Dermis microvascular lymphatic vessel endothelial cell (primary cell): ENCODE data around the gene GPR68. TPM values are rescaled to one million over a fixed set of nuclear protein-coding genes. Genes with fewer than 3 reads are reported as not detected.
"Not testable (repeated sequence)": the region's sequence is repeated elsewhere in the genome, so short reads cannot be mapped to it uniquely, and the experiment has no call there.

Experiments used
- DNase-seq, 2 donors: peaks; one replicate each; pipeline versions ENCODE4 v3.0.0 to v3.0.0-alpha.2; 2010; ENCODE audit warnings: low read depth in 2 of 2
- total RNA-seq: library from RNA; depleted of rRNA; stranded (reverse); fragments of >200 nt; gene quantifications from 2 replicates; pipeline ENCODE4 v1.2.1, GENCODE V29; 2014

The GPR68 gene
- total RNA-seq, 1 donor from 2014 or later, result 0.90 TPM

DNA sequence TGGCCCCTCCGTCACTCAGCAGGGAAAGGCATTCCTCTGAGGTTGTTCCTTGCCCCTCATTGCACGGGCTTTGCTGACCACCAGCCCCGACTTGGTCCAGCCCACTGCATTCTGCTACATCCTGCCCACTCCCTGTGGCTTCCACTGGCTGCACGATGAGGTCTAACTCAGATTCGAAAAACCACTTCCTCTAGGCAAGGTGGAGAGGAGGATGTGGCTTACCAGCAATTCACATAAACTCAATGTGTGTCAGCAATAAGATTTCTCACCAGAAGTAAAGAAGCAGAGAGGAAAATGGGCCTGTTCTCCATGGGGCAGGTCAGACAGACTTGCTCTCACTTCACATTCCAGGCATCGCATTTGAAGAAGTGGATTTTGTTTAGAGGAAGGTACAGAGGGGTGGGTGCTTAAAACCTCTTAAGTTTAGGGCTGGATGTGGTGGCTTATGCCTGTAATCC is 14.7 kb downstream of the GPR68 start:
- no peak for DNase-seq

DNA sequence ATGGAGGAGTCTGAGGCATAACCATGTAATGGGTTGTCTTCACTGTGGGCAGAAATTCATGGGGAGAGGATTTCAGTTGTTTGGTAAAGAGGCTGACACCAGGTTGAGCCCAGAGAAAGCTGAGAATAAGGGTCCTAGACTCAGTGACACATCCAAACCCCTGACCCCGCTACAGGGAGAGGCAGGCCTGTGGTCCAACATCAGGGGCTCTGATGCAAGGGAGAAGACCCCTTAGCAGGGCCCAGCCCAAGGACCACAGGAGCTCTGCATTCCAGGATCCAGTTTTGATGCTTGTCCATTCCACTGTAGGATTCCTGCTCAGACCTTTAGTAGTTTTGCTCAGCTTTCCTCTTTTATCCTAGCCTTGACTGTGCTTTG is 15.5 kb downstream of the GPR68 start:
- DNase-seq, result no peak

DNA sequence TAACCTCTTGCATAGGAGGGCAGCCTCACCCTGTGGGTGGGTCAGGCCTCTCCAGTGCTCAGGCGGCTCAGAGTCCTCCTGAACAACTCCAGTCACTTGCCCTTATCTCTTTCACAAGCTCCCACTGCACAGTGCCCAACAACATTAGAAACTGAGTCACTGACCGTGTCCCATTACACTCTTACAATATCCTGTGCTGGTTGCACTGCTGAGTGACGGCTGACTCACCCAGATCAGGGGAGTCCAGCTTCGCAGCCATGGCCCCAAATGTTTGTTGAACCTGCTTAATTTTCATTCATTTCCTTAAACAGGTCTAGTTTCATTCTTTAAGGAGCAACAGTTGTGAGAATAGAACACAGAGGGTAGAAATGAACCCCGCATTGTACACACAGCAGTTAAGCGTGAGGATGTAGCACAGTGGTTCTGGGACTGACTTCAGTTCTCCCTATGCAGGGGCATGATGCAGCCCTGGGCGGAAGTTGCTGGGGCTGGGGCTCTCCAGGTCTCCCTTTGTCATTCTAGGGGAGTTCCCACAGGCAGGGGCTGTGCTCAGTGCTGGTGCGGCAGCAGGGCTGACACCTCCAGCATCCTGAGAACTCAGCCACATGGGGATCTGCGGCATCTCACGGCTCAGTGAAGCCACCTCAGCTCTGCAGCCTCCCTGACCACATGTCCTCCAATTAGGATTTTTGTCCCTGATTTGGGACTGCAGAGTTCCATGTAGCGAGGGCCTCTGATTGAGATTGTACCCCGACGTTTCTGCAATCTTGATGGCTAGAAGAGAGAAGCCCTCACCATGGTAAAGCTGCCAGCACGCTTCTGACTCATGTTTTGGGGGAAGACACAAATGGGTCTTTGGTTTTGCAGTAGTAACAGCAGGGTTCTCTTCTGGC is 16.1 kb downstream of the GPR68 start:
- peak in 1 of 2 donors; percentile 89 for DNase-seq

DNA sequence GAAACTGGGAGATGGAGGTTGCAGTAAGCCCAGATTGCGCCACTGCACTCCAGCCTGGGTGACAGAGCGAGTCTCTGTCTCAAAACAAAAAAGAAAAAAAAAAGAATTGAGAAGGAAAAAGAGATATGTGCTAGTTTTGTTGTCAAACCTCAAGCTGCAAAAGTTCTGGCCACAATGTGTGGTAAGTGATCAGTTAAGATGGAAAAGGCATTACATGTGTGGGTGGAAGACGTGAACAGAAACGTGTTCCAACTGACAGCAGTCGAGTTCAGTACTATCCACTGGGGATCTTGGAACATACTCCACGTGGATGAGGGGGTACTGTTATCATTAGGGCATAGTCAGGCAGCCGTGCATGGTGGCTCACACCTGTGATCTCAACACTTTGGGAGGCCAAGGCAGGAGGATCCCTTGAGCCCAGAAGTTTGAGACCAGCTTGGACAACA is 17.3 kb downstream of the GPR68 start:
- DNase-seq, result no peak

DNA sequence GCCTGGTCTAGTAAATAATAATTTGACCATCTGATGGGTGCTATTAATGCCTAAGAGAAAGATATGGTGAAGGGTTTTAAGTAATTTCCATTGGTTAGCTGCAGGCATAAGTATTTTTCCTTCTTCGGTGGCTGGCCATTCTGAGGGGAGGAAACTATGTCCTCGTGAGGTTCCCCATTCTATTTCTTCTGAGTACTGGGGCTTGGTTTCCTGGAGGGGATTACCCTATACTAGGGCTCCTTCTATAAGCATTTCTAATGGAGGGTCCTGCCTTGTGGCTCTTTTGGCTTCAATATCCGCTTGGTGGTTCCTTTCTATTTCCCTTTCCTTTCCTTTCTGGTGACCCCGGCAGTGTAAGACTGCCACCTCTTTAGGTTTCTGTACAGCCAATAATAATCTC is 18.1 kb downstream of the GPR68 start:
- DNase-seq, result not testable (repeated sequence)

DNA sequence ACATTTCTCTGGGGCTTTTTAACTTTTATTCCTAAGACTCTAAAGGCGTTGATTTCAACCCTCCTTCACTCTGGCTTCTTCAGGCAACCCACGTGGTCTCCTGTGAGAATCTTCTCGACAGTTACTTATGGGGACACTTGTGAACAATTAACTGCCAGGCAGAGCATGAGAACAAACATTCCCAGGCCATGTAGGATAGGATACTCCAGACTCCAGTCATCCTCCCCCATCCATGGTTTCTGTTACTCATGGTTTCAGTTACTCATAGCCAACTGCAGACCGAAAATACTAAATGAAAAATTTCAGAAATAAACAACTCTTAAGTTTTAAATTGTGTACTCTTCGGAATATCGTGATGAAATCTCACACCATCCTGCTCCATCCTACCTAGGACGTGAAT is 19.5 kb downstream of the GPR68 start:
- DNase-seq, result no peak

DNA sequence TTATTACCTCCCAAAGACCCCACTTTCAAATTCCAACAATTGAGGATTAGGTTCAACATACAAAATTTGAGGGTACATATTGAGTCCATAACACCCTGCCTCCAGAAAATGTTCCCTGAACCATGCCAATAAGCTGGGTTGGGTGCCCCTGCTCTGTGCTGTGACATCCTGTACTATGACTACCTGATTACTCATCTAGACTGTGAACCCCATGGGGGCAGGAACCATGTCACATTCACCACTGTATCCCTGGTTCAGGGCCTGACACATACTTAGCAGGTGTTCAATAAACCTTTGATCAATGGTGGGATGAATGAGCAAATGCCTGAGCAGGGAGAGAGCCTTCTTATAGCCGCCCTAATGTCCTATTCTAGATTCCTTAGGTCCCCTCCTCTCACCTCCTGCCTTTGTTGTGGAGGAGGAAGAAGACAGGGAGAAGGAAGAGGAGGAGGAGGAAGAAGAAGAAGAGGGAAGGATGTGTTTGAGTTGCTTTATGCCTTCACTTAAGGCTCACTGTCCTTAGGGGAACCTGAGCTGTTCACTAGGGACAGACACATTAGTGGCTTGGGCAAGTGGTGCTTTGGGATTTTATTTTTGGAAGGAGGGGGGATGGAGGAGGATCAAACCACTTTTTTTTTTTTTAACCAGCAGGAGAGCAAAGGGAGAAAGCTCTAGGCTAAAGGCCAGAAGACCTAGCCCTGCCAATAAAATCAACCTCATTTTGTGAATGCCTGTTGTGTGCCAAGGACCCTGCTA is 21.3 kb downstream of the GPR68 start:
- DNase-seq, result peak in 1 of 2 donors; percentile 24

DNA sequence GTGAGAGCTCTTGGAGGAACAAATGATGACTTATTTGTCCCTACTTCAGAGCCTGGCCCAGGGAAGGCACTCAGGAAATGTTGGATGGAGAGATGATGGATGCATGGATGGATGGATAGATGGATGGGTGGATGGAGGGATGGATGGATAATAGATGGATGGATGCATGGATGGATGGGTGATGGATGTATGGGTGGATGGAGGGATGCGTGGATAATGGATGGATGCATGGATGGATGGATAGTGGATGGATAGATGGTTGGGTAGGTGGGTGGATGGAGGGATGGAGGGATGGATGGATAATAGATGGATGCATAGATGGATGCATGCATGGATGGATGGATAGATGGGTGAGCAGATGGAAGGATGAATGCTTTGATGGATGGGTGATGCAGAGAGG is 23.2 kb downstream of the GPR68 start:
- DNase-seq, result no peak

DNA sequence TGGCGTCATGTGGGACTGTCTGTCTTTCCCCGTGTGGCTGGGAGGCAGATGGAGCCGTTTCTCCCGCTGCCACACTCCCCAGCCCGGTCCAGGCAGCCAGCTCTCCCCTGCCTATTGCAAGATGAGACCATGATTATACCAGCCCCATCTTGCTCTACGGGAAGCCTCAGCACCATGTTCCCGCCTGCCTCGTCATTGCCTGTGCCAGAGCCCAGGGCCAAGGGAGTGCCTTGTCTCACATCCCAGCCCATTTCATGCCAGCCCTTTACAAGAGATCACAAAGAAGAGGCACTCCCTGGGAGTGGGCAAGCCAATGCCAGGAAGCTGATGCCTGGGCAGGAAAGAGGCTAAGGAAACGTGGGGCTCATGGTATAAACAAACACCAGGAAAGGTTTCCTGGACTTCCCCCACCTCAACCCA is 23.9 kb downstream of the GPR68 start:
- peak in 1 of 2 donors; percentile 48 for DNase-seq

DNA sequence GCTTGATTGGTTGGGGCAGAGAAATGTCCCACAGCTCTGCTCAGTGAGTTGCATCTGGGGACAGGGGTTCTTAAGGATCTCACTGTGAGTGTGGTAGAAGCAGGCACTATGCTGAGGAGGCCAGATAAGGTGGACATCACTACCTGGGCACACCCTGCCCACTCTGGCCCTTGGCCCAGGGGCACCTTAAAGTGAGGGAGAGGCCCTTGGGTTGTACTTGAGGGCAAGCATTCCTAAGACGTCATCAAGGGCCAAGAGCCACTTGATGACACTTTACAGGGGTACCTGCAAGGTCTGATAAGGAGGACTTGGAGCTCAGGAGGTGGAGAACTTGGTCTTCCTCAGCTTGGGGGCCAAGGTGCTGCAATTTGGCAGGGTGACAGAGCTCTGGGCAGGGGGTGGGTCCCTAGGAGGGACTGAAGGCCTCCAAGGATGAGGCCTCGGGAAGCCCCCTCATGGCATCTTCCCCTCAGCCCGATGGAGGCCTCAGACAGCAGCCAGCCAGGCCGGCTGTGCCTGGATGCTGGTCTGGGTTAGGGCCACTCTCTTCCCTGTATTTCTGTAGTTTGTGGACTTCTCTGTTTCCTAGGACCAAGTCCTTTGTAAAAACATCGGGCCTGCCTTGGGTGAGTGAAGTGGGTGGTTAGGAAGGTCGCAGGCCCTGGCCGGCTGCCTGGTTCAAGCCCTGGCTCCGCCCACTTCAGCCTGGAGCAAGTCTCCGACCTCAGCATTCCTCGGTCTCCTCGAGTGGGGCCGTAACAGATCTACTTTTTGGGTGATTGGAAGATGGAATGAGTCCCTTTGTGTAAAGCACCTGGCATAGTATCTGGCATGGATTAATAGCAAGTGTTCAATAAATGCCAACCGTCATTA is 24.8 kb downstream of the GPR68 start:
- DNase-seq, result no peak

DNA sequence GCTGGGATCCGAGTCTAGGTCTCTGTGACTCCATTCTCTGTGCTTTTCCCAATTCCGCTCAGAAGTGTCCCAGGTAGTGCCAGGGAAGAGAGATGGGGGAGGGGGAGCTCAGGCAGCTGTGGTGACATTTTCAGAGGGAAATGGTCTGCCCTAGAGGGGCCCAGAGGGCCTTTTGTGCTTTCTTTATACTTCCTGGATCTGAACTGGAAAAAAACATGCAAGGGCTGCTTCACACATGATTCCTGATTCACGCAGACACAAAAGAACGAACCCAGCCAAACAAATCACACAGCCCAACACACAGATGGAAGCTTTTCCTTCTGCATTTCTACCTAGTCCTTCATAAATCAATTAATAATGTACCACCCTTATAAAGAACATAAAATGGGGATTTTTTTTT is 26.5 kb downstream of the GPR68 start:
- peak; percentile 73 to 75 for DNase-seq

DNA sequence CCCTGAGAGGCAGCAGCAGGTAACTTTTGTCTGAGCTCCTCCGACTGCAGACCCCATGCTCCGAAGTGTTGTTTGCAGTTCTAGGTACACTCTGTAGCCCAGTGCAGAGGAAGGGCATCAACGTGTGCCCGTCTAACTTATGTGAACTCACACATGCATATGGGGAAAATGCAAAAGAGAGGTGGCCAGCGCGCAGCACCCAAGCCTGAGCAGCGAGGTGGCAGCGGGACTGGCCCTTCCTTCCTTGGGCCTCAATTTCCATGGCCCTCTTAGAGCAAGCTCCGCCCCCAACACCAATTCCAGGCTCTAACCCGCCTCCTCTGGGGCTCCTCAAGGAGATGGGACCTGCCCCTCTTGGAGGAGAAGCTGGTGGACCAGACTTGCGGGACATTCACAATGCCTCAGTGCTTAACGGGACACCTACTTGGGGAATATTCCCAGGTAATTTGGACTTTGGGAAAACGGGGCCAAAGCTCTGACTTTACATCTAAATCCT is 27.7 kb downstream of the GPR68 start:
- no peak for DNase-seq

DNA sequence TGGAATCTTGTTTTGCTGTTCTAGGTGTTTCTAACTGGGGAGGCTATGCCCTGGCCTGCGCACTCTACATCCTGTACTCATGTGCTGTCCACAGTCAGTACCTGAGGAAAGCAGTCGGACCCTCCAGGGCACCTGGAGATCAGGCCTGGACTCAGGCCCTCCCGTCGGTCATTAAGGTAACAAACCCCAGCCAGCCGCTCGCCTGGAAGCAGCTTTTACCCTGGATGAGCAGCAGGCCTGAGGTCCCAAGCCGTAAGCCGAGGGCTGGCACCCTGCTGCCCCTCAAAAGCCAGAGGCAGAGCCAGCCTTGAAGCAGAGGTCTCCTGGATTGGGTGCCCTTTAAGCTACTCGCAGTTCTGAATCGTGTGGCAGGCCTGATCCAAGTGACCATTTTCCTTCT is 29.1 kb downstream of the GPR68 start:
- DNase-seq, result no peak

DNA sequence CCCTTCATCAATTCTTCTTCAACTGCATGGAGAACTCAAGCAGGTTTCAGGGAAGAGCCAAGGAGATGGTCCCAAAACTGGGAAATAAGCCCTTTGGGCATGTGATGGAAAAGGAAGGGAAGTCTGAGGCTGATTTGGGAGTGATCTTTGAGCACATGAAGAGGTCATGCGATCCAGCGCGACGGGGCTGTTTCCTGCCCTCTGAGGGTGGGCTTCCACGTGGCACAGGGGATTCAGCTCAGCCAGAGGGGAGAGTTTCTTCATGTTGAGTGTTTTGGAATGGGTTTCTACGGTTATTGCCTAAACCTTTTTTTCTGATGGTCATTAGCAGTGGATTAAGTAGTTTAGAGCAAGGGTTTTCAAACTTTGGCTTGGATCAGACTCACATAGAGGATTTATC is 30.2 kb downstream of the GPR68 start:
- DNase-seq, result no peak

DNA sequence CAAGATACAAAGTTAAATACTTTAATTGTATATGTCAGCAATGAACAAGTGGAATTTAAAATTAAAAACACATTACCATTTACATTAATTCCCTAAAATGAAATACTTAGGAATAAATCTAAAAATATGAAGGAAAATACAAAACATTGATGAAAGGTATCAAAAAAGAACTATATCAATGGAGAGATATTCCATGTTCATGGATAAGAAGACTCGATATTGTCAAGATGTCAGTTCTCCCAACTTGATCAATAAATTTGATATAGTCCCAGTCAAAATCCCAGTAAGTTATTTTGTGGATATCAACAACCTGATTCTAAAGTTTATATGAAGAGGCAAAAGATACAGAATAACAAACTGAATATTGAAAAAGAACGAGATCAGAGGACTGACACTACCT is 33.5 kb downstream of the GPR68 start:
- no peak for DNase-seq

DNA sequence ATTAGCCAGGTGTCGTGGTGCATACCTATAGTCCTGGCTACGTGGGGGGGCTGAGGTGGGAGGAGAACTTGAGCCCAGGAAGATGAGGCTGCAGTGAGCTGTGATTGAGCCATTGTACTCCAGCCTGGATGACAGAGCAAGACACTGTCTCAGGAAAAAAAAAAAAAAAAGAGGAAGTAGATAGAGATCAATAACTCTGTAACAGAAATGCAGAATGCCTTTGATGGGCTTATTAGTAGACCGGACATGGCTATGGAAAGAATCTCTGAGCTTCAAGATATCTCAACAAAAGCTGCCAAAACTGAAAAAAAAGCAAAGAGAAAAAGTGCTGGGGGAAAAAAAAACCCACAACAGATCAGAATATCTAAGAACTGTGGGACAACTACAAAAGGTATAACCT is 37.5 kb downstream of the GPR68 start:
- no peak for DNase-seq

DNA sequence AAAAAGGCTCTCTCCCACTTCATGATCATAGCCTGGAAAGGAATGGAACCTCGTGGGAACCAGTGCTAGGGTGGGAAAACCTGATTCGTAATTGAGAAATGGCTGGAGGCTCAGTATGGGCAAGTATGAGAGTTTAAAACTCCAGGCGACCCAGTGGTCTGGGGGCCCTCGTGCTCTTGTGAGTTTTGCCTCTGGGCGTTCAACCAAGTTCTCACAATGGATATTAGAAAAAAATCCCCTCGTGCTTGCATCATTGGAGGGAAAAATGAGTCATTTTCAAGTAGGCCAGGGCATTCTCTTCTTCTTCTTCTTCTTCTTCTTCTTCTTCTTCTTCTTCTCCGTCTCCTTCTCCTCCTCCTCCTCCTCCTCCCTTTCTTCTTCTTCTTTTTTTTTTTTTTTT is 39.0 kb downstream of the GPR68 start:
- no peak for DNase-seq

DNA sequence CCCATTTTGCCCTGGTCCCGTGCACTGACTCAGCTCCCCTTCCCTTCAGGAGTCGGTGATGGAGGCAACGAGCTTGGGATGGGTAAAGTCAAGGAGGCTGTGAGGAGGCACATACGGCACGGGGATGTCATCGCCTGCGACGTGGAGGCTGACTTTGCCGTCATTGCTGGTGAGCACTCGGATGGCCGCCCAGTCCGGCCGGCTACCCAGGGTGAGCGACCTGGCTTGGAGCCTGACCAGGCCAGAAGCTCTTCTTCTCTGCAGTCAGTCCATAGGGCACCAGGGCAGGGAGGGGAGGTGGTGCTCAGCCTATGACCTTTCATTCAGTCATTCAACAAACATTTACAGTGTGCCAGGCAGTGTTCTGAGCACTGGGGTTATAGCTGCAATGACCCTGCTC is 39.8 kb downstream of the GPR68 start:
- no peak for DNase-seq

DNA sequence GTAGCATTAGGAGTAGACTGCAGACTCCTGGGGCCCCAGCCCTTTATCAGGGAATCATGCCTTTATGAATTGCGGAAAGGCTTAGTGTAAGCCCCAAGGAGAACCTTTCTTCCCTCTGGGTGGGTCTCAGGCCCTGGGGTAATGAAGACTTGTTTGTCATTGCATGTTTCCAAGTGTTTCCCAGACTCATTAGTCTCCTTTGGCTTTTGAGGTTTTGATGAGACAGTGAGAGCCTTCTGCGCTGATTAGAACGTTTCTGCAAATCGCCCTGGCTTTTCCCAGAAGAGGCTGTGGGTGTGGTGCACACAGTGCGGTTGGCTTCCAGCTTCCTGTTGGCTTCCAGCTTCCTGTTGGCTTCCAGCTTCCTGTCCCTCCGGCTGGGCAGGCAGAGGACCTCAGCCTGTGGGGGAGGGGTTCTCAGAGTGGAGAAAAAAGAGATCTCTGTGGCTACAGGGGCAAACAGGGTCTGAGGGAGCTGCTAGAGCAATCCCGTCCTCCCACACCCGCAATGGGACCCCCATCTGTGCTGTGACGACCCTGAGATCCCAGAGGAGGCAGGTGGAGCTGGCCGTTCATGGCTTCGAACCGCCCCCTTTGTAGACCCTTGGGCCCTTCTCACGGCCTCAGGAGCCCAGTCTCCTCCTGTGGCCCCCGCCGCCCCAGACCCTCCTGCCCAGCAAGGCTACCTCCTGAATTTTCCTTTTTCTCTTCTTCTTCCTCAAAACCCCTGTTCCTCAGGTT is 42.1 kb downstream of the GPR68 start:
- peak; percentile 42 to 74 for DNase-seq

DNA sequence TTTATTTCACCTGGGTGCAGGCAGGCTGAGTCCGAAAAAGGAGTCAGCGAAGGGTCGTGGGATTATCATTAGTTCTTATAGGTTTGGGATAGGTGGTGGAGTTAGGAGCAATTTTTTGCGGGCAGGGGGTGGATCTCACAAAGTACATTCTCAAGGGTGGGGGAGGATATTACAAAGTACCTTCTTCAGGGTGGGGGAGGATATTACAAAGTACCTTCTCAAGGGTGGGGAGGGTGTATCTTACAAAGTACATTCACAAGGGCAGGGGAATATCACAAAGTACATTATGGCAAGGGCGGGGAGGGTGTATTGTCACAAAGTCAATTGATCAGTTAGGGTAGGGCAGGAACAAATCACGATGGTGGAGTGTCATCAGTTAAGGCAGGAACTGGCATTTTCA is 43.7 kb downstream of the GPR68 start:
- DNase-seq, result not testable (repeated sequence)

DNA sequence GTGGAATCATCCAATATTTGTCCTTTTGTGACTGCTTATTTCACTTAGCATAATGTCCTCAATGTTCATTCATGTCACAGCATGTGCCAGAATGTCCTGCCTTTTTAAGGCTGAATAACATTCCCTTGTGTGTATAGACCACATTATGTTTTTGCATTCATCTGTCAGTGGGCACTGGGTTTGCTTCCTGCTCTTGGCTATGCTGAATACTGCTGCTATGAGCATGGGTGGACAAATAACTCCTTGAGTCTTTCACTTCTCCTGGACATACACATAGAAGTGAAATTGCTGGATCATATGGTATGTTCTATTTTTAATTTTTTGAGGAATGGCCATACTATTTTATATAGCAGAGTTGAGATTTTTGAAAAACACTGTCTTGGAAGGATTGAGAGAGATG is 46.9 kb downstream of the GPR68 start:
- no peak for DNase-seq
